SK-N-SH (cell line): ENCODE data around the gene NPHS2.

Experiments
- CTCF ChIP-seq: fragments of 200-600 bp; sonication (generic); IDR thresholded peaks from 2 replicates; pipeline ENCODE4 v1.6.1; 2017; ENCODE audit warnings: antibody characterized with exemption, mild to moderate bottlenecking, moderate library complexity
- REST ChIP-seq: IDR thresholded peaks from 2 replicates; pipeline ENCODE4 v1.6.1; 2012; ENCODE audit warnings: mild to moderate bottlenecking, low read depth, low read length, moderate library complexity
- USF2 ChIP-seq: fragments of 150-350 bp; IDR thresholded peaks from 2 replicates; pipeline ENCODE4 v1.6.1; 2017; ENCODE audit warnings: antibody characterized with exemption, low read length, low read depth, borderline replicate concordance

- TF ChIP-seq CTCF (no peak), REST (no peak), USF2 (no peak)
Measured at GRCh38 chr1:179541774-179542173, 34.0 kb downstream of the NPHS2 start.
